Measurements from ENCODE around the gene PRKCA. TPM values are rescaled to one million over a fixed set of nuclear protein-coding genes. Genes with fewer than 3 reads are reported as not detected.

Gene PRKCA
- total and polyA plus RNA-seq, 4 donors: 3.0 to 14.1 (median 5.4) TPM

- 89% methylated on average over 5 of the region's 5 CpGs for WGBS
- Histone ChIP-seq H3K9ac (ENCODE audit: low read depth in 1 of 2, low read length in 2 of 2) (no peak overlapping the region), H3K9me3 (ENCODE audit: control insufficient read depth in 4 of 4, low read length in 3 of 4) (no peaks in the 10 kb centered on the region), H3K36me3 (ENCODE audit: control insufficient read depth in 4 of 4, insufficient read depth in 3 of 4, low read depth in 1 of 4, low read length in 3 of 4) (peaks cover 0 to 3% (median under 1%) of the 10 kb centered on the region in 4 donors), H3K27ac (ENCODE audit: low read depth in 1 of 2, low read length in 2 of 2) (no peak overlapping the region), H3K27me3 (ENCODE audit: control insufficient read depth in 4 of 4, insufficient read depth in 4 of 4, low read length in 3 of 4) (no peaks in the 10 kb centered on the region), H3K4me3 (ENCODE audit: low read depth in 1 of 3, low read length in 3 of 3) (no peak overlapping the region), H3K4me1 (ENCODE audit: control insufficient read depth in 4 of 4, insufficient read depth in 4 of 4, low read length in 3 of 4) (no peaks in the 10 kb centered on the region)
- TF ChIP-seq ATF3 (IDR thresholded peaks at IDR 0.05) (no peak), ZBTB33 (IDR thresholded peaks at IDR 0.05) (no peak), FOXA1 (IDR thresholded peaks at IDR 0.05) (no peak)
- no peak for DNase-seq (ENCODE audit: low spot score)
Observed at GRCh38 chr17:66809408-66809807, 507.0 kb downstream of the PRKCA start.

GRCh38 chr17:66810951-66811682 is 508.7 kb downstream of the PRKCA start:
- TF ChIP-seq FOXA1 (IDR thresholded peaks at IDR 0.05) (no peak), REST (IDR thresholded peaks at IDR 0.05) (no peak), FOXA2 (IDR thresholded peaks at IDR 0.05) (no peak), ZBTB33 (IDR thresholded peaks at IDR 0.05) (no peak), RAD21 (IDR thresholded peaks at IDR 0.05) (no peak), EGR1 (IDR thresholded peaks at IDR 0.05; ENCODE audit: low read depth in 2 of 2) (no peak), GABPA (IDR thresholded peaks at IDR 0.05 in 1 of 2, conservative IDR thresholded peaks at IDR 0.05 in 1 of 2) (no peak)
- H3K27me3 ChIP-seq (ENCODE audit: control insufficient read depth in 4 of 4, insufficient read depth in 4 of 4, low read length in 3 of 4): no peaks in the 10 kb centered on the region
- 94% methylated on average over 12 of the region's 12 CpGs for WGBS
- no peak overlapping the region for H3K9ac ChIP-seq (ENCODE audit: low read depth in 1 of 2, low read length in 2 of 2)
- DNase-seq (ENCODE audit: low spot score): no peak
- H3K4me3 ChIP-seq (ENCODE audit: low read depth in 1 of 3, low read length in 3 of 3): no peak overlapping the region
- H3K9me3 ChIP-seq (ENCODE audit: control insufficient read depth in 4 of 4, low read length in 3 of 4): no peaks in the 10 kb centered on the region
- H3K36me3 ChIP-seq (ENCODE audit: control insufficient read depth in 4 of 4, insufficient read depth in 3 of 4, low read depth in 1 of 4, low read length in 3 of 4): peaks cover 0 to 2% (median 0%) of the 10 kb centered on the region in 4 donors
- no peak overlapping the region for H3K27ac ChIP-seq (ENCODE audit: low read depth in 1 of 2, low read length in 2 of 2)
- no peaks in the 10 kb centered on the region for H3K4me1 ChIP-seq (ENCODE audit: control insufficient read depth in 4 of 4, insufficient read depth in 4 of 4, low read length in 3 of 4)

Data from liver (tissue), 9 donors.